K562 (cell line): ENCODE measurements around the gene ABAT.

ENCODE experiments used
- ATF4 ChIP-seq: fragments of 450-650 bp; formaldehyde crosslinking; IDR thresholded peaks from 2 replicates; pipeline ENCODE4 v1.4.0; 2022; ENCODE audit warnings: mild to moderate bottlenecking, moderate library complexity
- BACH1 ChIP-seq: fragments of 200-800 bp; sonication (Bioruptor generic); IDR thresholded peaks from 2 replicates; pipeline ENCODE4 v1.6.1; 2016; ENCODE audit warnings: missing genetic modification characterization, missing compliant biosample characterization
- CHD7 ChIP-seq: fragments of 200-600 bp; sonication (generic); IDR thresholded peaks from one replicate; pipeline ENCODE4 v1.6.1; 2012; ENCODE audit warnings: mild to moderate bottlenecking, low read depth, low read length, inconsistent platforms
- CTCF ChIP-seq, 3 experiments: IDR thresholded peaks in 2 of 3; conservative IDR thresholded peaks in 1 of 3; 2 replicates each; pipeline ENCODE4 v1.5.1; 2011 to 2012; ENCODE audit warnings: low read length in 3 of 3, mild to moderate bottlenecking in 3 of 3, control low read depth in 2 of 3, improper control_type of control experiment in 1 of 3, inconsistent platforms in 1 of 3, low read depth in 1 of 3, mixed read lengths in 1 of 3, moderate library complexity in 1 of 3; ENCODE audit not compliant: insufficient read depth in 2 of 3
- FOXA1 ChIP-seq: fragments of 450-650 bp; IDR thresholded peaks from 2 replicates; pipeline ENCODE4 v1.6.1; 2016; ENCODE audit warnings: mild to moderate bottlenecking, borderline replicate concordance
- POLR2A ChIP-seq: fragments of 450-650 bp; conservative IDR thresholded peaks from 2 replicates; pipeline ENCODE4 v1.6.1; 2016
- POLR2AphosphoS5 ChIP-seq: IDR thresholded peaks from 2 replicates; pipeline ENCODE4 v1.6.1; 2011; ENCODE audit warnings: mild to moderate bottlenecking, low read depth, low read length, moderate library complexity; ENCODE audit not compliant: control insufficient read depth, insufficient read depth
- SMC3 ChIP-seq: conservative IDR thresholded peaks from 2 replicates; pipeline ENCODE4 v1.6.1; 2011; ENCODE audit warnings: low read depth, low read length, improper control_type of control experiment; ENCODE audit not compliant: insufficient read depth
- UBTF ChIP-seq, 2 experiments: IDR thresholded peaks; 2 replicates each; pipeline ENCODE4 v1.6.1; 2012; ENCODE audit warnings: improper control_type of control experiment in 2 of 2, low read depth in 2 of 2, low read length in 2 of 2, borderline replicate concordance in 1 of 2
- ZNF217 ChIP-seq: sonication (generic); formaldehyde crosslinking; IDR thresholded peaks from 2 replicates; pipeline ENCODE4 v1.8.0; 2022; ENCODE audit warnings: mild to moderate bottlenecking, missing genetic modification reagents

GRCh38 chr16:8756755-8757154 lies 82.3 kb downstream of the ABAT start:
- no peak for TF ChIP-seq SMC3
- no peak for TF ChIP-seq POLR2A
- TF ChIP-seq CTCF (IDR thresholded peaks at IDR 0.05 in 2 of 3, conservative IDR thresholded peaks at IDR 0.05 in 1 of 3; ENCODE audit: insufficient read depth in 2 of 3, low read depth in 1 of 3, low read length in 3 of 3): no peak
- TF ChIP-seq UBTF (IDR thresholded peaks at IDR 0.05; ENCODE audit: borderline replicate concordance in 1 of 2, low read depth in 2 of 2, low read length in 2 of 2): no peak
- TF ChIP-seq ATF4 (CRISPR knock-in tag): no peak
- TF ChIP-seq CHD7: no peak
- TF ChIP-seq POLR2AphosphoS5: no peak
- TF ChIP-seq BACH1 (tag): no peak
- no peak for TF ChIP-seq FOXA1
- TF ChIP-seq ZNF217: no peak
